22Rv1 (cell line): Measurements from ENCODE around the gene WSCD2.

Source experiments
- H3K27ac ChIP-seq: fragments of 450-650 bp; 2 replicates; pipeline ENCODE4 v1.5.1; 2017
- CTCF ChIP-seq: fragments of 450-650 bp; IDR thresholded peaks from 2 replicates; pipeline ENCODE4 v1.5.1; 2017; ENCODE audit warnings: mild to moderate bottlenecking
- ZFX ChIP-seq: fragments of 450-650 bp; IDR thresholded peaks from 2 replicates; pipeline ENCODE4 v1.6.1; 2017; ENCODE audit warnings: antibody characterized with exemption, borderline replicate concordance

WSCD2 gene

DNA sequence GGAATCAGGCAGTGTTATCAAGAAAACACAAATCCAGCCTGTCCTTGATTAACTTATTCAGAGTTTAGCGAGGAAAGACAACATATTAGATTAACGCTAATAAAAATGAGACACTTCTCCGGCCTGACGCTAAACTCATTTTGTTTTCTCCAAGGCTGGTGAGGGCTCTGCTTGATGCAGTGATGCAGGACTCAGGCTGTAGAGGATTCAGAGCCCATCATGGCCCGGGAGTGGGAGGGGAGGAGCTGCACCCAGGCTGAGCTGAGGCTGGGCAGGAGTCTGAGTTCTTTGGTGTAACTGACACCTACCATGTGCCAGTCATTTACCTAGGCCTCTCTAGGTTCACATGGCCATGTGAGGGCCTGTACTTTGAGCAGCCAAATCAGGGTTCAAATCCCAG lies 70.0 kb downstream of the WSCD2 start:
- TF ChIP-seq CTCF (no peak), ZFX (no peak)
- no peak overlapping the region for H3K27ac ChIP-seq

DNA sequence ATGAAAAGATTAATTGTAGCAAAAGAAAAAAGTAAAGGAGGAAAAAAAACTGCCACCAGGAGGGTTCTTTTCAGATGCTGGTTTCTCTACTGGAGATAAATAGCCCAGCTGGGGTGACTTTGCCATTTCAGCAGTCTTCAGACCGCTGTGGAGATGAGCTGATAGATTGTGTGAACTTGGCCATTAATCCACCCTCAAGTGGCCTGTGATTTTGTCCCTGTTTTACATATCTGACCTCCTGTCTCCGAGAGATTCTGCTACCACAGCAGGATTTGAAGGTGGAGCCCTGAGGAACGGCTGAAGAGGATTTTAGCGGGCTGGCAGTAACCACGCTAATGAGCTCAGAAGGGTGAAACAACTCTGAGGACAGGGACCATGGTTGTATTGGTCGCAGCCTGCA lies 72.7 kb downstream of the WSCD2 start:
- no peak overlapping the region for H3K27ac ChIP-seq
- TF ChIP-seq ZFX (no peak), CTCF (no peak)

GRCh38 chr12:108204117-108204987 lies 75.3 kb downstream of the WSCD2 start:
- TF ChIP-seq CTCF (no peak), ZFX (no peak)
- no peak overlapping the region for H3K27ac ChIP-seq

GRCh38 chr12:108205864-108206263 lies 76.8 kb downstream of the WSCD2 start:
- no peak overlapping the region for H3K27ac ChIP-seq
- TF ChIP-seq ZFX (no peak), CTCF (no peak)

DNA sequence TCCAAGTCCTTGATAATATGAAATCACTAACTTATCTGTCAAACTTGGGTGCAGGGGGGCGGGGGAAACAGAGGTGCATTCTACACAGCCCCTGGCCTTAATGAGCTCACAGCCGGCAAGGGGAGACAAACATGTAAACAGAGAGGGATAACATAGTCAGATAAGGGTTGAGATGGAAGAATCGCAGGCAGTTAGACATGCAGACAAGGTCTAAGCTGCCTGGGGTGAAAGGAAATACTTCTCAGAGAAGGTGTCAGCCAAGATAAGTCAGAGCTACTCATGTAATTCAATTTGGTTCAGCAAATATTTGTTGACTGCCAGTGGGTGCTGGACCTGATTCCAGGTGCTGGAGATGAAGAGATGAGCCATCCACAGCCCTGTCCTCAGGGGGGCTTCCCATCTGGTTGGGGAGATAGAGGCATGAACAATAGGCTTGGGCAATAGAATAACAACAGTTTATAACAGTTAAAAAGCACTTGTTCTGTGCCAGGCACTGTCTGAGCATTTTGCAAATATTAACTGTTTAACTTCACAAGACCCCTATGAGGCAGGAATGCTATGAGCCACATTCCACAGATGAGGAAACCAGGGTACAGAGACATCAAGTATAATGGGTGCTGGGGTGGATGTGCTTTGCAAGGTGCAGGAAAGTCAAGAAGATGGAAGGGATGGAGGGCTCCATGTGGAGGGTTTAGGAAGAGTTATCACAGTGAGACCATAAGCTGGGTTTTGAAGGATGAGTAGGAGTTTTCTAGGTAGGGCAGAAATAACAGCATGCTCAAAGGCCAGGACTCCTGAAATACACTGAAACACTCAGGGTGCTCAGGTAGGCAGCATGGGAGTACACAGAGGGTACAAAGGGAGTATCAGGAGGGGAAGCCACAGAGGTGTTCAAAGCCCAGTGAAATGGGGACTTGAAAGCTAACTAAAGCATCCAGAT lies 79.0 kb downstream of the WSCD2 start:
- TF ChIP-seq ZFX (no peak), CTCF (no peak)
- H3K27ac ChIP-seq: no peak overlapping the region

GRCh38 chr12:108210001-108210400 lies 80.9 kb downstream of the WSCD2 start:
- H3K27ac ChIP-seq: no peak overlapping the region
- TF ChIP-seq ZFX: no peak
- TF ChIP-seq CTCF: no peak

GRCh38 chr12:108211157-108211556 lies 82.1 kb downstream of the WSCD2 start:
- TF ChIP-seq ZFX: no peak
- TF ChIP-seq CTCF: no peak
- no peak overlapping the region for H3K27ac ChIP-seq
